SK-N-MC (cell line): ENCODE data around the gene LRRC23.

Experiments
- FOXP2 ChIP-seq: optimal IDR thresholded peaks from 2 replicates; pipeline ENCODE3; 2011; ENCODE audit warnings: mild to moderate bottlenecking, moderate library complexity; ENCODE audit not compliant: insufficient read depth; ENCODE audit errors: extremely low read length, control extremely low read depth
- POLR2AphosphoS5 ChIP-seq: IDR thresholded peaks from 2 replicates; pipeline ENCODE4 v1.6.1; 2012; ENCODE audit warnings: mild to moderate bottlenecking, low read depth, low read length, borderline replicate concordance

- TF ChIP-seq POLR2AphosphoS5 (no peak), FOXP2 (no peak)
These were observed 38.7 kb downstream of the LRRC23 start for GRCh38 chr12:6943389-6943721.
